GM20431 (cell line): Measurements from ENCODE around the gene CARNS1.
"Not testable (repeated sequence)": the region's sequence is repeated elsewhere in the genome, so short reads cannot be mapped to it uniquely, and the experiment has no call there.

Source experiments
- in situ Hi-C: fragments of 300-500 bp; cut with MseI, MboI; formaldehyde crosslinking; loops from one replicate; pipeline ENCODE4 v1.15.0; 2020; ENCODE audit warnings: low sequenced_read_pairs; ENCODE audit not compliant: unreplicated experiment

The CARNS1 gene

DNA sequence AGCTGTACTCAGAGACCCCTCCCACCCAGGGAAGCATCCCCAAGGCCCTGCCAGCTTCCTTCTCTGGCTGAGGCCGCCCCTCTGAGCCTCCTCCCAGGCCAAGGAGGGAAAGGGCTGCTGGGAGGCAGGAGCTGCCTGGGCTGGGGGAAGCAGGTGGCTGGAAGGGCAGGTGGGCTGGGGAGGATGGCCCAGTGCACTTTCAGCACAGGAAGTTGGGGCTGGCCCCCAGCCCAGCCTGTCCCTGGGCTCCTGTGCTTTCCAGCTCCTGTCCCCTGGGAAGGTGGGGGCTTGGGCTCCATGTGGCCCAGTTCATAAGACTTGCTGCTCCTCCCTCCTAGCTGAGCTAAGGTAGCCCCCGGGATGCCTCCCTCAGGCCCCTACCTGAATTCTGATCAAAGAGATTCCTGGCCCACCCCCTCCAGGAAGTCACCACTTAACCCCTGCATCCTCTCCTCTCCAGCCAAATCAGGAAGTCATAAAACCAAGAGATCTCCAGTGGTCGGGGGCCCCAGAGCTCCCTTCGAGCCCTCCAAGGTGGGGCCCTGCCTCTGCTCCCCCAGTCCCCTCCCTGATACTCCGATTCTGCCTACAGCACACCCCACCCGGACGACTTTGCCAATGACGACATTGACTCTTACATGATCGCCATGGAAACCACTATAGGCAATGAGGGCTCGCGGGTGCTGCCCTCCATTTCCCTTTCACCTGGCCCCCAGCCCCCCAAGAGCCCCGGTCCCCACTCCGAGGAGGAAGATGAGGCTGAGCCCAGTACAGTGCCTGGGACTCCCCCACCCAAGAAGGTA is 18.7 kb upstream of the CARNS1 start:
- in situ Hi-C loops, result no loop called here

DNA sequence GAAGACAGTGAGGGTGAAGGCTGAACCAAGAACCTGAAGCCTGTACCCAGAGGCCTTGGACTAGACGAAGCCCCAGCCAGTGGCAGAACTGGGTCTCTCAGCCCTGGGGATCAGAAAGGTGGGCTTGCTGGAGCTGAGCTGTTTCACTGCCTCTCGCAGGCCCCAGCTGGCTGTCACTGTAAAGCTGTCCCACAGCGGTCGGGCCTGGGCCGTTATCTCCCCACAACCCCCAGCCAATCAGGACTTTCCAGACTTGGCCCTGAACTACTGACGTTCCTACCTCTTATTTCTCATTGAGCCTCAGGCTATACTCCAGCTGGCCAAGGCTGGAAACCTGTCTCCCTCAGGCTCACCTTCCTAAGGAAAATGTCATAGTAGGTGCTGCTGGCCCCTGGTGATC is 17.9 kb upstream of the CARNS1 start:
- in situ Hi-C loops, result no loop called here

DNA sequence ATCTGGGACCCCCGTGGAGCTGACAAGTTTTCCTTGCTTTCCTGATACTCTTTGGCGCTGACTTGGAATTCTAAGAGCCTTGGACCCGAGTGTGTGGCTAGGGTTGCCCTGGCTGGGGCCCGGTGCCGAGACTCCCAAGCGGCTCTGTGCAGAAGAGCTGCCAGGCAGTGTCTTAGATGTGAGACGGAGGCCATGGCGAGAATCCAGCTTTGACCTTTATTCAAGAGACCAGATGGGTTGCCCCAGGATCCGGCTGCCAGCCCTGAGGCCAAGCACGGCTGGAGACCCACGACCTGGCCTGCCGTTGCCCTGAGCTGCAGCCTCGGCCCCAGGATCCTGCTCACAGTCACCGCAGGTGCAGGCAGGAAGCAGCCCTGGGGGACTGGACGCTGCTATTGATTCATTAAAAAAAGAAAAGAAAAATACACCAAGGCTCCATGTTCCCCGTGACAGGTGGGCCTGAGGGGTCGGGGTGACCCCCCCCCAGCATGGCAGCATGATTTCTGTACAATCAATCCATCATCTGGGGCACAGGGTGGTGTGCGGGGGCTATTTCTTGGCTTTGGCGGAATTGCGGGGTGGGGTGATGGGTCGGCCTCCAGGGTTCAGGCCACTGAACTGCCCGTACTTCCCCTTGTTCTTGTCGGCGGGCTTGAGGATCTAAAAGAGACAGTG is 17.4 kb upstream of the CARNS1 start:
- in situ Hi-C loops, result no loop called here

DNA sequence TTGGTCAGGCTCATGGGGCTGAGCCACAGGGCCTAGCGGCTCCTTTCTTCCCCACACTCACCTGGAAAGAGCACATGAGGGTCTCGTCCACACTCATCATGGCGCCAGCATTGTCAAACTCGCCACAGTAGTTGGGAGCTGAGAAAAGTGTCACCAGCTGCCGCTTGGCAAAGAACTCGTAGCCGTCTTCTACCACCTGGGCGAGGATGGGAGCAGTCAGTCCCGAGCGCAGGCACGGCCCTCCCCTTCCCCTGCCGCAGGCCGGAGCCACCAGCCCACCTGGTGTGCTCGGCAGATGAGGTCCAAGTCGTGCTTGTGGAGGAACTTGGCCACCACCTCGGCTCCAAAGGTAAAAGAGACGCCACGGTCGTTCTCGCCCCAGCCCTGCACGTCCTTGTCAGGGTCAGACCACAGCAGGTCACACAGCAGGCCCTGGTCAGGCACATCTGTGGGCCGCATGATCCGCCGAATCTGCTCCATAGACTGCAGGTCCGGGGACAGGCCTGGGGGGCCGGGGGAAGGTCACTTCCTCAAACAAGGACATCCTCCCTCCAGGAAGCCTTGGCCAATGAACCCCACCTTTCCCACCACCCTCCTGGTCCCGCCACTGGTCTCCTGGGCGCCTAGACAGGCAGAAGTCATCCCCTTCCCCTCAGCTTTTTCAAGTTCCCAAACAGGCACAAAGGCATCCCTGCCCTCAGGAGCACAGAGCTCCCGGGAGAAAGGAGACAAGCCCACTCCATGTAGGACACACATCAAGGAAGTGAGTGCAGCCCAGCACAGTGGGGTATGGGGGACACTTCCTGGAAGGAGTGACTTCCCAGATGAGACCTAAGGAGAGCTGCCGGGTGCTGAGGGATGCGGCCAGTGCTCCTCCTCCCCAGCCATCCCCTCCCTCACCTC is 16.6 kb upstream of the CARNS1 start:
- in situ Hi-C loops, result no loop called here

DNA sequence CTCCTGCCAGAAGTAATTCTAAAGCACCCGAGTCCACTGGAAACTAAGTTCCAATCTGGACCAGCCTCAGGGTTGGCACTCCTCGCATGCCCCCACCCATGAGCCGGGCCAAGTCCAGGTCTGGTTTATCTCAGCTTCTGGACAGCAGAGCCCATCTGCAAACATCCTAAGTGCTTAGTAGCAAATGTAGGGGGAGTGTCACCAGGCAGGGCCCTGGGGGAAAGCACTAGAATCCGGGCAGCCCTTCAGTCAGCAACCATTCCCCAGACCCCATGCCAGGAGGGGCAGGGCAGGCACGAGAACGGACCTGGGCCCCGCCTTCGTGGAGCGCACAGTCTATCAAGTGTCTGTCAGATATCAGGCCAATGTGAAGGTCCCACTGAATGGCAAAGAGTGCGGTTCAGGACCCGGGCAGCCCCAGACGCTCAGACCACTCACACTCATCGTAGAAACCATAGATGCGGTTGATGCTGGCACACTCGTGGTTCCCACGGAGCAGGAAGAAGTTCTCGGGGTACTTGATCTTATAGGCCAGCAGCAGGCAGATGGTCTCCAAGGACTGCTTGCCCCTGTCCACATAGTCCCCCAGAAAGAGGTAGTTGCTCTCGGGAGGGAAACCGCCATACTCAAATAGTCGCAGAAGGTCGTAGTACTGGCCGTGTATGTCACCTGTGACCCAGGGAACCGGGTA is 15.1 kb upstream of the CARNS1 start:
- in situ Hi-C loops, result no loop called here

DNA sequence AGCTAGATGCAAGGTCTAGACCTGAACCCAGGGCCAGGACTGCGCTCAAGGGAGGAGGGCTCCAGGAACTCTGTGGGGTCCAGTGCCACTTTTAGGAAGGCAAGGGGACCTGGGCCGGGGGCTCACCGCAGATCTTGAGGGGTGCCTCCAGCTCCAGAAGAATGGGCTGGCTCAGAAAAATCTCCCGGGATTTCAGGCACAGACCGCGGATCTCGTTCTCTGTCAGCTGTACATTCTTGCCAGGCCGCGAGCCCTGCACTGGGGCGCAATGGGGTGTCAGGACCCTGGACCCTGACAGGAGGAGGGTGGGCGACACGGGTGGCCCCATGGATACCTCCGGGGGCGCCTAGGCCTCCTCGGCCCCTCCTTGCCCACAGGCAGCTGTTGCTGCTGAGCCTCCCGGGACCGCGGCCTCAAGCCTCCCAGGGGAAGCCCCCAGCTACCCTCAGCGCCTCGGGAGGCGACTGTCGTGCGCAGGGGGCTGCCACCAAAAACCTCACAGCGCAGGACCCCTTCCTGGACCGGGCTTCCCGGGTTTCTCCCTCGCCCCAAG is 14.5 kb upstream of the CARNS1 start:
- in situ Hi-C loops, result no loop called here

DNA sequence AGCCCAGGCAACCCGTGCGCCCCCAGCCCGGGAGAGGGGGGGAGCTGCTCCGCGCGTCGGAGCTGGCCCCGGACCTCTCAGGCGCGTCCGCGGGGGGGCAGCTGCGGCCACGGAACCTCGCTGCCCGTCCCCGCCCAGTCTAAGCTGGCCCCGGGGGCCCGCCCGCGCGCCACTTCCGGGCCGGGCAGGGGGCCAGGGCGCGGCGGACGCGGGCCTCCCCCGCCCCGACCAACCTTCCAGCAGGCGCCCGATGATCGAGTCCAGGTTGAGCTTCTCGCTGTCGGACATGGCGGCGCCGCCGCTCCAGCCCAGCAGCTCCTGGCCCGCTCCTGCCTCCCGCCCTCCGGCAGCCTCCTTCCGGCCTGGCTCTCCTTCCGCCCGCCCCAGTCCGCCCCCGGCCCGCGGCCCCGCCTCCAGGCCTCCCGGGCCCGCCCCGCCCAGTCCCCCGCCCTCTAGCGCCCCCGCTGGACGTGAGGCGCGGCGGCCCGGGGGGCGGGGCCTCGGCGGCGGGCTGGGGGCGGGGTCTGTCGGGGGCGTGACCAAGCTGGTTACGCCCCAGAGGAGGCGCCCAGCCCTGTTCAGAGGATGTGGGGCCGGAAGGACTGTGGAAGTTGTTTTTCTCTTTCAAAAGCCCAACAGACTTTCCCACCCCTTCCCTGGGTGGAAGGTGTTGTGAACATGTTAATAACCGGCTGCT is 13.8 kb upstream of the CARNS1 start, which contains the start of gene PPP1CA:
PPP1CA (minus strand) TSS at position 364 of the 697 bp plus-strand sequence; CDS start at position 288, 76 bp downstream.
- in situ Hi-C loops, result no loop called here

DNA sequence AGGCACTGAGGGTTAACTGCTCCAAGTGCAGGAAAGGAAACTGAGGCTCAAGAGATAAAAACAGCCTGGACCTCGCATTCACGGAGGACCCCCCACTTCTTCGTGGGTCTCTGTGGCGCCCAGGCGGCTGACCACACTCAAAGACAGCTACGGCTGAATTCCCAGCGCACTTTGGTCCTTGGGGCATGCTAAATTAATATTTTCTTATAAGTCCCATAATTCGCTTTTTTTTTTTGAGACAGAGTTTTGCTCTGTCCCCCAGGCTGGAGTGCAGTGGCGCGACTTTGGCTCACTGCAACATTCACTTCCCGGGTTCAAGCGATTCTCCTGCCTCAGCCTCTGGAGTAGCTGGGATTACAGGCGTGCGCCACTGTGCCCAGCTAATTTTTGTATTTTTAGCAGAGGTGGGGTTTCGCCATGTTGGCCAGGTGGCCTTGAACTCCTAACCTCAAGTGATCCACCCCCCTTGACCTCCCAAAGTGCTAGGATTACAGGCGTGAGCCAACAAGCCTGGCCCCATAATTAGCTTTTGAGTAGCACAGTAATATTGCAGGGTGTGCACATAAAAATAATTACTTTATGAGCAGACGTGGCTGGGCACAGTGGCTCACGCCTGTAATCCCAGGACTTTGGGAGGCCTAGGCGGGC is 13.2 kb upstream of the CARNS1 start:
- in situ Hi-C loops, result not testable (repeated sequence)

DNA sequence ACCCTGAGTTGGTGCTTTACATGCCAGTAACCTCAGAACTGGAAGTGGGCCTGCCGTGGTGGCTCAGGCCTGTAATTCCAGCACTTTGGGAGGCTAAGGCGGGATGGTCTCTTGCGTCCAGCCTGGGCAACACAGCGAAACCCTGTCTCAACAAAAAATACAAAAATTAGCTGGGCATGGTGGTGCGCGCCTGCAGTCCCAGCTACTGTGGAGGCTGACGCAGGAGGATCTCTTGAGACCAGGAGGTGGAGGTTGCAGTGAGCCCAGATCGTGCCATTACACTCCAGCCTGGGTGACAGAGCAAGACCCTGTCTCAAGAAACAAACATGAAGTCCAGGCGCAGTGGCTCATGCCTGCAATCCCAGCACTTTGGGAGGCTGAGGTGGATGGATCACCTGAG is 12.4 kb upstream of the CARNS1 start:
- in situ Hi-C loops, result not testable (repeated sequence)

DNA sequence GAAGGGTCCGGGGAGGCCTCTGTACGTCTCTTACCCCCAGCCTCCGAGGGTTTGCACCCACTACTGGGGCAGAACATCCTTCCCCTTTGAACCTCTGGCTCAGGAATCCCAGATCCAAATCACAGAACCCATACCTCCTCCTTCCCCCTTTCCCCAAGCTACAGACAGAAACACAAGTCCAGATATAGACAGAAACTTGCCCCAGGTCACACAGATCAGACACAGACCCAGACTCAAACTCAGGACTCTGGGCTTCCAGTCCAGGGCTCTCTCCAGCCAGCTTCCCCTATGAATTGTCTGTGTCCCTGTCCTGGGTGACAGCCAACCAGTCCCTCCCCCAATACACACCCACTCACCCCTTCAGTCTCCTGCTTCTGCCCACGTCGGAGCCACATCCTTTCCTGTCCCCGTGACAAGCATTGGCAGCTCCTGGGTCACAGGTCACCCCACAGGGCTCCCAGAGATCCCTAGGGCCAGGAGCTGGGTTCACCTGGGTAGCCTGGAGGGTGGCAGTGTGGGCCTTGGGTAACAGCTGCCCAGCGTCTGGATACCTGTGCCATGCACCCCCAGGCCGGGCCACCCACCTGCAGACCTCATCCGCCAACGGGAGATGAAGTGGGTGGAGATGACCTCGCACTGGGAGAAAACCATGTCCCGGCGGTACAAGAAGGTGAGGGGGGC is 10.8 kb upstream of the CARNS1 start:
- in situ Hi-C loops, result no loop called here

DNA sequence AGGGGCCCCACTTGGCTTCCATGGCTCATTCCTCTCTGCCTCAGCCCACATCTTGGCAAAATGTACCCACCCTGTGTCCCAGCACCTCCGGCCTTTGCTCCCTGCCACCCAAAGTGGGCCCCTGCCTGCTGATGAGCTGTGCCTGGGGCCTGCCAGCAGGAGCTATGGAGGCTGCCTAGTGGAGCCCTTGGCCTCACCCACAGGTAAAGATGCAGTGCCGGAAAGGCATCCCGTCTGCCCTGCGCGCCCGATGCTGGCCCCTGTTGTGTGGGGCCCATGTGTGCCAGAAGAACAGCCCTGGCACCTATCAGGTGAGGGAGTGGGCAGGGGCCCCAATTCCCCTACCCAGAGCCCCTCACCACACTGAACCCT is 10.3 kb upstream of the CARNS1 start:
- in situ Hi-C loops, result no loop called here

DNA sequence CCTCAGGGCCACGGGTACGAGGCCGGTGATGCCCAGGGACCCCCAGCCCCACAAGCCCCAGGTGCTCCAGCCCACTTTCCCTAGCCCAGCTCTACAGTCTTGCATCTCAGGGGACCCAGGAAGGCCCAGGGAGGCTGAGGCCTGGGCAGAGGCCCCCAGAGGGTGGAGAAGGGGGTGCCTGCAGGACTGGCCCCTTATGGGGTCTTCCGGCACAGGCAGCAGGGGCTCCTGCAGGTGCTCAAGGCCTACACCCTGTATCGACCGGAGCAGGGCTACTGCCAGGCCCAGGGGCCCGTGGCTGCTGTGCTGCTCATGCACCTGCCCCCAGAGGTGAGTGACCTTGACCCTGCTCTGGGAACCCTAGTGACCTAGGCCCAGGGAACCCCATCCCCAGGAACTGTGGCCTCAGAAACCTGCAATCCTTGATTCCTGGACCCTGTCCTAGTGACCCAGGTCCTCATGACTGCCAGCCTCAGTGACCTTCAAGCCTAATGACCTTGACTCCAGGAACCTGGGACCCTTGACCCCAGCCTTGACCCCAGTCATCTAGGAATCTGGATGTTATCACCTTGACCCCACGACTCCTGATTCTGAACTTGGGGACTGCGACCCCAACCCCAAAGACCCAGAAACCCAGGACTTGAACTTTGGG is 9.7 kb upstream of the CARNS1 start:
- in situ Hi-C loops, result no loop called here

DNA sequence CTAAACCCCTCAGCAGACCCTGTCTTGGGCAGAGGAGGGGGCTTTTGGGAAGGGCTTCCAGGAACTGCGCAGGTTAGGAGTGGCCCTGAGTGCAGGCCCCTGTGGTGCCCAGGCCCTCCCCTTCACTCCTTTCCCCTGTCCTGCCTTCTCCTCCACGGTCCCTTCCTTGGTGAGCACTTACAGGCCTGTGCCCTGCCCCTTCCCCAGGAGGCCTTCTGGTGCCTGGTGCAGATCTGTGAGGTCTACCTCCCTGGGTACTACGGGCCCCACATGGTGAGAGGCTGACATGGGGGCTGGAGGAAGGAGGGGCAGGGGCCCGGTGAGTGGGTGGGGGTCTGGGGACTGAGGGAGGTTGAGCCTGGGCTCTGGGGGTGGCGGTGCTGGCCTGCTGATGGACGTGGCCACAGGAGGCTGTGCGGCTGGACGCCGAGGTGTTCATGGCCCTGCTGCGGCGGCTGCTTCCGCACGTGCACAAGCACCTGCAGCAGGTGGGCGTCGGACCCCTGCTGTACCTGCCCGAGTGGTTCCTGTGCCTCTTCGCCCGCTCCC is 9.0 kb upstream of the CARNS1 start:
- in situ Hi-C loops, result no loop called here

DNA sequence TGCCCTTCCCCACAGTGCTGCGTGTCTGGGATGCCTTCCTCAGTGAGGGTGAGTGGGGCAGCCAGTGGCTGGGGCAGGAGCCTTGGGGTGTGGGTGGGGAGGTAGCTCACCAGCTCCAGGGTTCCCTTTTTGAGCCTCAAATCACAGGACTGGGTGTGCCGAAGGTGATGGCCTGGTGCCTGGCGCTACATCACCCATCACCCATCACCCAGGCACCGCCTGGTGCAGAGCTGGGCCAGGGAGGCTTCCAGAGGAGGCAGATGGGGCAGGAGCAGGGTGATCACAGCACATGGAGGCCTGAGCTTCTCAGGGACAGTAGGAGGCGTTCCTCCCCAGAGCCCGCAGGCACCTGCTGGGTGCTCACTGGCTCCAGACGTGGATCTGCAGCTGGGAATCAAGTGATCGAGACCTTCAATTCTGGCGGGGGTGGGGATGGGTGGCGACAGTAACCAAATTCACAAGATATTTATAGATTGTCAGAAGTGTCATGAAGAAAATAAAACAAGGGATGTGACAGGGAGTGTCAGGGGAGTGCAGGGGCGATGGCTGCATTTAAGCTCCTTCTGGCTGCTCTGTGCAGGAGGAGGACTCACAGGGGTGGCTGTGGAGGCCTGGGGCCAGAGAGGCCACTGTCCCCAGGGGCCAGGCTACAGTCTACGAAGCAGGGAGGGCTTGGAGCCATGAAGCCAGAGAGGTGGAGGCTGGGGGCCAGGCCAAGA is 8.3 kb upstream of the CARNS1 start:
- in situ Hi-C loops, result no loop called here

DNA sequence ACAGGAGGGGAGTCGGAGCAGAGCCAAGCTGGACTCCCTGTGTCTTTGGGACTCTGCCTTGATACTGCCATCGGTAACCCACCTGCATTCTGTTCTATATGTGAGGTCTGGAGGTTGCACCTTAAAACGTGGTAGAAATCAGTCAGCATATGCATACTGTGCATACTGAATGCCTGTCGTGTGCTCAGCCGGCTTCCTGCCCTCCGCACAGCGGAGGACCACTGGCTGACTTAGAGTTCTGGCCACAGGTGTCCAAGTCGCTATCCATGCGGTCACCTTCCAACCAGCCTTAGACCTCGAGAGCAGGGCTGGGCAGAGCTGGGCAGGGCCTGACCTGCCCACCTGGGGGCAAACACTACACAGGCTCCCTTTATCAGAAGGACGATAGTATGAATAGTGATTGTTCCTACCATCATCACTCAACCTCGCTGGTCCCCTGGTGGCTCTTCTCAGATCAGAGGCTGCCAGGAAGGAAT is 7.8 kb upstream of the CARNS1 start:
- in situ Hi-C loops, result no loop called here

DNA sequence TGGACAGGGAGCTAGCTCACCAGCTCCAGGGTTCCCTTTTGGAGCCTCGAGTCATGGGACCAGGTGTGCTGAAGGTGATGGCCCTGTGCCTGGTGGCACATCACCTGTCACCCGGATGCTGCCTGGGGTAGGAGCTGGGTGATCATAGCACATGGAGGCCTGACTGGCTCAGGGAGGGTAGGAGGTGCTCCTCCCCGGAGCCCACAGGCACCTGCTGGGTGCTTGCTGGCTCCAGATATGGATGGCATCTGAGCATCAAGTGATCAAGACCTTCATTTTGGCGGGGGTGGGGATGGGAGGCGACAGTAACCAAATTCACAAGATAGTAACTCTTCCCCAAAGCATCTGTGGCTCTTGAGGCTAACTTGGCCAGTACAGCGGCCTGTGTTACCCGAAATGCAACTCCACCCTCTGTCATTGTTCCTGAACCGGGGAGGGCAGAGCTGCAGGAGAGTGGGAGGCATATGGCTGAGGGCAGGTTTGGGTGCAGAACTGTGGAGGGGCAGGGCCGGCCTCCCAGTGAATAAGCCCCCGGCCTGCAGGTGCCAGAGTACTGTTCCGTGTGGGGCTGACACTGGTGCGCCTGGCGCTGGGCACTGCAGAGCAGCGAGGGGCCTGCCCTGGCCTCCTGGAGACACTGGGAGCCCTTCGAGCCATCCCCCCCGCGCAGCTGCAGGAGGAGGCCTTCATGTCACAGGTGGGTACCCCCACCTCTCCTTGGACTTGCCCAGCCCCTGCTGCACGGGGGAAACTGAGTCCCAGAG is 6.9 kb upstream of the CARNS1 start:
- in situ Hi-C loops, result no loop called here
